Fibroblast of mammary gland (primary cell): Measurements from ENCODE around the gene LILRA5.
"Not testable (repeated sequence)": the region's sequence is repeated elsewhere in the genome, so short reads cannot be mapped to it uniquely, and the experiment has no call there.

ENCODE experiments used
- DNase-seq: peaks from one replicate; pipeline ENCODE4 v3.0.0-alpha.2; 2010; ENCODE audit warnings: low read depth
- H3K4me3 ChIP-seq: 2 replicates; pipeline ENCODE4 v1.5.1; 2011; ENCODE audit warnings: low read depth, mild to moderate bottlenecking, low read length, moderate library complexity; ENCODE audit not compliant: control insufficient read depth
- CTCF ChIP-seq: conservative IDR thresholded peaks from 2 replicates; pipeline ENCODE4 v1.5.1; 2011; ENCODE audit warnings: low read depth, low read length, inconsistent platforms; ENCODE audit not compliant: control insufficient read depth, insufficient read depth

LILRA5 gene

GRCh38 chr19:54287456-54287855, 25.5 kb downstream of the LILRA5 start:
- no peak overlapping the region for H3K4me3 ChIP-seq
- TF ChIP-seq CTCF, result no peak
- peak; percentile 12 for DNase-seq

- DNase-seq, result not testable (repeated sequence)
Measured at GRCh38 chr19:54286283-54286682, 26.7 kb downstream of the LILRA5 start.

GRCh38 chr19:54285427-54286056, 27.4 kb downstream of the LILRA5 start:
- DNase-seq, H3K4me3 ChIP-seq: not testable (repeated sequence)

More at GRCh38 chr19:54286283-54286682, 26.7 kb downstream of the LILRA5 start:
- not testable (repeated sequence) for H3K4me3 ChIP-seq

- H3K4me3 ChIP-seq, result no peak overlapping the region
- no peak for DNase-seq
- no peak for TF ChIP-seq CTCF
Measured at GRCh38 chr19:54282686-54283470, 30.1 kb downstream of the LILRA5 start.

- not testable (repeated sequence) for H3K4me3 ChIP-seq, DNase-seq
Measured at GRCh38 chr19:54281729-54282075, 31.3 kb downstream of the LILRA5 start.

GRCh38 chr19:54281007-54281728, 31.8 kb downstream of the LILRA5 start, which contains the start of gene LILRB2:
TSS of gene LILRB2 (minus strand) at chr19:54281110. CDS start at chr19:54280496, 614 bp downstream.
- no peak for DNase-seq
- H3K4me3 ChIP-seq, result no peak within 1 kb of the TSS
- no peak for TF ChIP-seq CTCF

- H3K4me3 ChIP-seq, DNase-seq: not testable (repeated sequence)
Measured at GRCh38 chr19:54280441-54280840, 32.5 kb downstream of the LILRA5 start.

GRCh38 chr19:54280025-54280424, 32.9 kb downstream of the LILRA5 start:
- DNase-seq, H3K4me3 ChIP-seq: not testable (repeated sequence)

GRCh38 chr19:54279406-54279962, 33.5 kb downstream of the LILRA5 start:
- no peak overlapping the region for H3K4me3 ChIP-seq
- no peak for TF ChIP-seq CTCF

GRCh38 chr19:54278571-54279195, 34.3 kb downstream of the LILRA5 start:
- DNase-seq, H3K4me3 ChIP-seq: not testable (repeated sequence)

More at GRCh38 chr19:54279406-54279962, 33.5 kb downstream of the LILRA5 start:
- no peak for DNase-seq

GRCh38 chr19:54278056-54278455, 34.9 kb downstream of the LILRA5 start:
- not testable (repeated sequence) for H3K4me3 ChIP-seq, DNase-seq

- DNase-seq, result not testable (repeated sequence)
Measured at GRCh38 chr19:54277111-54277615, 35.8 kb downstream of the LILRA5 start.

More at GRCh38 chr19:54277111-54277615, 35.8 kb downstream of the LILRA5 start:
- H3K4me3 ChIP-seq, result not testable (repeated sequence)
